KG1 (cell line): ENCODE results near the gene GAS2L1.
"Not testable (repeated sequence)": the region's sequence is repeated elsewhere in the genome, so short reads cannot be mapped to it uniquely, and the experiment has no call there.

Source experiments
- DNase-seq: peaks from one replicate; lab custom pipeline; 2025; lab: John Stamatoyannopoulos, UW

GAS2L1 gene

DNA sequence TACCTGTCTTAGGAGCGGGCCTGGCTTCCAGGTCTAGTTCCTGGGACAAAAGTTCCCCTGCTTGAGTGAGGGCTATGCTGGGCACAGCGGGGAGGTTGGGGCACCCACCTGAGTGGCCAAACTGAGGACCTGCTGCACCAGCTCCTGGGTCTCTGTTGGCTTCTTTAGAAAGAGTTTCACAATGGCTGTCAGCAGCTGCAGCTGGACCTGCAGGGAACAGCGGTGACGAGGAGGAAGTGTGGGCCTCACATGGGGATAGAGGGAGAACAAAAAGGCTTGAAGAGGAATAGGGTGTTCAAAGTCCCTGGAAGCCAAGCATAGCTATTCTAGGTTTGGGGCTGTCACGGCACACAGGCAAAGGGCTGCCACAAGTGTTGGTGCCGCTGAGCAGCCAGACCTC lies 35.7 kb downstream of the GAS2L1 start:
- no peak for DNase-seq

GRCh38 chr22:29342577-29343312 lies 36.3 kb downstream of the GAS2L1 start:
- DNase-seq = no peak

GRCh38 chr22:29343313-29343805 lies 36.9 kb downstream of the GAS2L1 start:
- no peak for DNase-seq

DNA sequence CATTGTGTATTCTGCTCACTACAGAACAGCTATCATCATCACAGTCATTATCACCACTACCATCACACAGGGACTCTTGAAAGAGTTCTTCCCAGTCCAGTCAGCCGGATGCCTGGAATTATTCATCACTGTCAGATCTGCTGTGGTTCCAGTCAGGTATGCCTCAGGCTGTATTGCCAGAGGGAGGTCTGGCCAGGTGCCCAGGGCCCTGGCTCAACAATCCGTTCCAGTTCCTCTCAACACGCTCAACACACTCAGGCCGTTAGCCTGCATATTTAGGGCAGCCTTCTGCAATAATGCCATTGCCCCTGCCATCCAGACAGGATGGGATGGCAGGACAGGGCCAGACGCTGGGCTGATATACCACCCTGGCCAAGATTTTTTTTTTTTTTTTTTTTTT lies 37.7 kb downstream of the GAS2L1 start:
- DNase-seq = no peak

GRCh38 chr22:29344889-29345288 lies 38.4 kb downstream of the GAS2L1 start:
- not testable (repeated sequence) for DNase-seq

- no peak for DNase-seq
Observed at GRCh38 chr22:29345932-29346331, 39.5 kb downstream of the GAS2L1 start.

DNA sequence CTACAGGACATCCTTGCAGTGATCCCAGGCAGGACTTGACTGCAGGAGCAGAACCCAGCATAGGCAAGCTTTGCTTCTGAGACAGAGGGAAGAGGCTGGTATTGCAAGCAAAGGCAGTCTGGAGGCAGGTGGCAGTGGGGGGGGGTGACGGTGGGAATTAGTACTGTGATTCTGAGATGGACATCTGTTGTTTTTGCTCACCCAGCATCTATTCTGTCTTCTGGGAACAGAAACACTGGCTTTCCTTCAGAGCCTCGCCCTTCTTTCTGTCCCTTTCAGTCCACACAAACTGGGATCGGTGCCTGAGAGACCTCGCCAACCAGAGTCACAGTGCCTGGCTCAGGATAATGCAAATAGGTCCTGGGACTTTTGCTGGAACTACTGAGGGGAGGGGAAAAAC lies 40.2 kb downstream of the GAS2L1 start:
- DNase-seq = no peak

DNA sequence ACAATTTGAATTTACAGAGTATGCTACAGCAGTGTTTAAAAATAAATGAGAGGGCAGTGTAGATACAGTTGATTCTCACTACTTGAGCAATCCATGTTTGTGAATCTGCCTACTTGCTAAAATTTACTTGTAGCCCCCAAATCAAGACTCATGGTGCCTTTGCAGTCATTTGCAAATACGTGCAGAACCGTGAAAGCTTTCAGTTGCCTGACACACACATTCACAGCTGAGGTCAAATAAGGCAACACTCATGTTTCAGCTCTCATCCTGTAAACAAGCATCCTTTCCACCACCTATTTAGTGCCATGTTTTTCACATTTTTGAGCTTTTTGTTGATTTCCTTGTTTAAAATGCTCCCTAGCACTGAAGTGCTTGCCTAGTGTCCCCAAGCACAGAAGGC lies 41.6 kb downstream of the GAS2L1 start:
- no peak for DNase-seq

DNA sequence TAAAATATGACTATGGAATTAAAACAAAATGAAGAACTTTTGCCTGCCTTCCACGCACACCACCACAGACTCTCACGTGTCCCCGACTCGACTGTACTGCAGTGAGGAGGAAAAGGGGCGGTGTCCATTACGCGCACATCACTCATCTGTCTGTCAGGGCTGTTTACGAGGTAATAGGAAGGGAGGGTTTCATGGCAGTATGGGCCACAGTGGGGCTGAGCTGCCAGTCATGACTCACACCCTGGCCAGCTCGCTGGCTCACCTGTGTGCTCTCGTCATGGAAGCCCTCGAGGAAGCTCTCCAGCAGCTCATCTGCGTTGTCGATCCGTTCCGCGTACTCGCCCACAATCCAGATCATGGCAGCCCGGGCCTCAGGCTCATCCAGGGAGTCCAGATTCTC lies 42.5 kb downstream of the GAS2L1 start:
- DNase-seq = no peak

DNA sequence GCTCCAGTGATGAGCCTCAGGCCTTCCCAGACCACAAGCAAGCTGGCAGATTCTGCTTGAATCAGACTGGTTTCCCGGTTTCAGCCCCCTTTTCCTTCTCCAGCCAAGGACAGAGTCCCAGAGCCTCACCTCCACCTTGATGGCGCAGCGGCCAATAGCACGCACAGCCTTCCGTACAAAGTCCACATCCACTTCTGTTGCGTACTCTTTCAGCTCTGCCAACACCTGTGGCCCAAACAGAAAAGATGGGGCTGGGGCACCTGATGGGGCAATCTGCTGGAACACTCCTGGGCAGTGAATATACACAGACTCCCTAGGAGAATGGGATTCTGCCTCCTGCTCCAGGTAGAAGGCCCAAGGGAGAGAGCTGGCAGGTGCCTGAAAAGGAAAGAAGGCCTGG lies 44.6 kb downstream of the GAS2L1 start:
- DNase-seq = no peak

GRCh38 chr22:29351891-29352290 lies 45.4 kb downstream of the GAS2L1 start:
- no peak for DNase-seq

GRCh38 chr22:29352778-29353177 lies 46.3 kb downstream of the GAS2L1 start:
- DNase-seq = no peak

GRCh38 chr22:29353286-29353685 lies 46.8 kb downstream of the GAS2L1 start:
- no peak for DNase-seq

DNA sequence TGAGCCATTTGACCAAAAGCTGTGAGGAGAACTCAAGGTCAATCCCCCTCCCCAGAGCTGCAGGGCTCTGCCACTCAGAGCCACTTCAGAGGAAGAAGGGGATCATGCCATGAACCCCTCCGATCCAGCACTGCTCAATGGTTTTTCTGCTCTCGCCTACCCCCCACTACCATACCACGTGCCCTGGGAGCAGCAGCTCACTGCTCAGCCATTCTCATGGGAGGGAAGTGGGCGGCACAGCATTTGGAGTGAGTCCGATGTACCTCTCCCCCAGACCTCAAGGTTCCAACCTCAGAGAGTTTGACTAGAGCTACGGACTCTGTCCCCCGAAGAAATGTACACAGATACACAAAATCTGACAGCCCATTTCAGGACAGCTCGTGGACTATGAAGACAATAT lies 47.4 kb downstream of the GAS2L1 start:
- no peak for DNase-seq

- DNase-seq = not testable (repeated sequence)
Observed at GRCh38 chr22:29357193-29357890, 50.9 kb downstream of the GAS2L1 start.

- DNase-seq = no peak
Observed at GRCh38 chr22:29359469-29359868, 53.0 kb downstream of the GAS2L1 start.
